Measurements from ENCODE around the gene RASA3.

Gene RASA3

DNA sequence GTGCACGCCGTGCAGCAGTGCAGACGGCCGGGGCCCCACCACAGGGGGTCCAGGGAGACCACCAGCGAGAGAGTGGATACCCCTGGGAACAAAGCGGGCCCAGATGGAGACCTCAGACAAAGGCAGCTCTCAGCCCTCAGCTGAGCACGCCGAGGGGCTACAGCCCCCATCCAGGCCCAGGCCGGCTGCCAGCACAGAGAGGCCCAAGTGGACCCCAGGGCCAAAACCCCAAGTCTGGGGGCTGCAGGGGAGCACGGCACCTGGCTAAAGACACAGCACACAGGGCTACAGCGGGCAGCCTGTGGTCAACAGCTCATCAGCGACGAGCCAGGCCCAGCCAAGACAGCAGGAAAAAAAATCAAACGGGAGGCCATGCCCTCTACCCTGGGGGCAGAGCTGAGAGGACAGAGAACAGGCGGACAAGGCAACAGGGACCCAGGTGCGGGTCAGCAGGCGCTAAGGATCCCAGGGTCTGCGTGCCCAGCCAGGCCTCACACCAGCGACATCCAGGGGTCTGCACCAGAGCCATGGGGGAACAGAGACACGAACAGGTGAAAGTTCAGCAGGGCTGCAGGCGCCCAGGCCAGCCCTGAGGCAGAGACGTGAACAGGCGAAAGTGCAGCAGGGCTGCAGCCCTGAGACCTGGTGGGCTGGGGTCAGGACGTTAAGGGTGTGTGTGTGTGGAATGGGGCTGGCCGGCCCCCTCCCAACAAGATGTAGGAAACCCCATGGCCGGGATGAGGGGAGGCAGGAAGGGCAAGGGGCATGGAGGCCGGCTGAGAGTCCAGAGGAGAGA, 34.3 kb downstream of the RASA3 start:
- Histone ChIP-seq H3K36me3 (ENCODE audit: control insufficient read depth, insufficient read depth, low read length) (no peaks in the 10 kb centered on the region), H3K9me3 (ENCODE audit: control insufficient read depth, insufficient read depth, low read depth, low read length) (peaks cover 3% of the 10 kb centered on the region; the same call in 1 of the 2 replicates), H3K27ac (ENCODE audit: low read depth, low read length) (no peak overlapping the region; the same call in 1 of the 2 replicates), H3K27me3 (ENCODE audit: control insufficient read depth, insufficient read depth, low read length) (no peaks in the 10 kb centered on the region), H3K4me1 (ENCODE audit: control insufficient read depth, insufficient read depth, low read length) (peaks cover 15% of the 10 kb centered on the region; the same call in 1 of the 2 replicates), H3K4me3 (ENCODE audit: low read depth, low read length) (no peak overlapping the region), H3K9ac (ENCODE audit: low read length) (no peak overlapping the region)

DNA sequence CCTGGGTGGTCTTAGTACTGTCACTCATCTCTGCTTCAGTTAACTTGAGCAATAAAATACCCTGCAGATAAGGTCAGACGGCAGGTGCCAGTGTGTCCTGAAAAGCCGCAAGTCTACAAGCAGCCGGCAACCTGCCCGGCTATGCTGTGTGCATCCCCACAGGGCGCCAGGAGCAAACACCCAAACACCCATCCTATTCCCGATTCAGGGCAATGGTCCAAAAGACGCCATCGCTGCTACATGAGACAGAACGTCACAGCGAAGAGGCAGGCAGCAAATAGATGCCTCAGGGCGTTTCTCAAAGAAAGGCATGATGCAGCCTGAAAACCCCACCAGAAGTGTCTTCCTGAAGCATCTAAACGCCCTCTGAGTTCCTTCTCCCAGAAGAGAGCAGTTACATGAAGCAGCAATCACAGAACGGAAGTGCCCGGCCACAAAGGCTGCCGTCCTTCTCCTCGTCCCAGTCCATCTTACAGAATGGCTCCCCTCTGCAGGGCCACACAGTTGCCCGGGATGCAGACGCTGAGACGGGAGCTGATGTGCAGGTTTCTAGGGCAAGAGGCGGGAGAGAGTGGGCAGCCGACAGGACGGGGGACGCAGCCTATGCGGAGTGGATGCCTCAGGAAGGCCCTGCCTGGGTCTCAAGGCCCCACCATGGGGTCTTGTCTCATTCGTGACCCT, 35.1 kb downstream of the RASA3 start:
- no peaks in the 10 kb centered on the region for H3K36me3 ChIP-seq (ENCODE audit: control insufficient read depth, insufficient read depth, low read length)
- no peak overlapping the region for H3K27ac ChIP-seq (ENCODE audit: low read depth, low read length)
- no peaks in the 10 kb centered on the region for H3K27me3 ChIP-seq (ENCODE audit: control insufficient read depth, insufficient read depth, low read length)
- H3K9ac ChIP-seq (ENCODE audit: low read length), result no peak overlapping the region
- peaks cover 15% of the 10 kb centered on the region; the same call in 1 of the 2 replicates for H3K4me1 ChIP-seq (ENCODE audit: control insufficient read depth, insufficient read depth, low read length)
- H3K9me3 ChIP-seq (ENCODE audit: control insufficient read depth, insufficient read depth, low read depth, low read length), result peaks cover 7% of the 10 kb centered on the region; the same call in 1 of the 2 replicates
- no peak overlapping the region for H3K4me3 ChIP-seq (ENCODE audit: low read depth, low read length)

DNA sequence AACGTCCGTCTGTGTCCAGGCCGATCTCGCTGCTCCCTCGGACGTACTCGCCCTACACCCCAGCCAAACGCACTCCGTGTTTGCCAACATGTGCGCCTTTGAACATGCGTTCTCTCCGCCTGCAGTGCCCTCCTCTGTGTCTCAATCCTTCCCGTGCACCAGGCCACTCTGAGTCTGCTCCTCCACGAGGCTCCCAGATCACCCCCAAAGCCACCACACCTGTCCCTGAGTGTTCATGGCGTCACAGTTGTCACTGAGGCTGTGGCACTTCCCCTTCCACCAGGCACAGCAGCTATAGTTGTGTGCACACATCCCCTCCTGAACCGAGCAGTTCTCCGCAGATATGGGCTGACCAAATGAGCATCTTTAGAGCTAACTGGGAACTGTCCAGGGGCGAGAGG, 35.6 kb downstream of the RASA3 start:
- Histone ChIP-seq H3K9ac (ENCODE audit: low read length) (no peak overlapping the region), H3K9me3 (ENCODE audit: control insufficient read depth, insufficient read depth, low read depth, low read length) (peaks cover 12% of the 10 kb centered on the region; the same call in 1 of the 2 replicates), H3K36me3 (ENCODE audit: control insufficient read depth, insufficient read depth, low read length) (no peaks in the 10 kb centered on the region), H3K4me3 (ENCODE audit: low read depth, low read length) (no peak overlapping the region), H3K27ac (ENCODE audit: low read depth, low read length) (no peak overlapping the region), H3K27me3 (ENCODE audit: control insufficient read depth, insufficient read depth, low read length) (no peaks in the 10 kb centered on the region), H3K4me1 (ENCODE audit: control insufficient read depth, insufficient read depth, low read length) (peaks cover 15% of the 10 kb centered on the region; the same call in 1 of the 2 replicates)

DNA sequence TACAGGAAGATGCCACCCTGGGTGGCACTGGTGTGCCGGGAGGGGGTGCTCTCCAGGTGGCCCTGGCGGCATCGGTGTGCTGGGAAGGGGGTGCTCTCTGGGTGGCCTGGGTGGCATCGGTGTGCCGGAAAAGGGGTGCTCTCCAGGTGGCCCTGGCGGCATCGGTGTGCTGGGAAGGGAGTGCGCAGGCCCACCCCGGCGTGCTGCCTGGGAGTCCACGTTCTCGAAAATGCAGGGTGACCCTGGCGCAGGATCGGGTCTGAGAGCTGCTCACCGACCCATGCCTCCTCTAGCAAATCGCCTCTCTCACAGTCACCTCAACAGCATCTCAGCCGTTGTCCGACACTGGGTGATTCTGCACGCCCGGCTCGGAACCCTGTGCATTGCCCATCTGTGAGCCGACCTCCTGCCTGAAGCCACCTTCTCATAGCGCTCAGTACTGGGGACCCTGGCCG, 36.4 kb downstream of the RASA3 start:
- peaks cover 19% of the 10 kb centered on the region for H3K9me3 ChIP-seq (ENCODE audit: control insufficient read depth, insufficient read depth, low read depth, low read length)
- H3K4me3 ChIP-seq (ENCODE audit: low read depth, low read length), result no peak overlapping the region
- no peaks in the 10 kb centered on the region for H3K36me3 ChIP-seq (ENCODE audit: control insufficient read depth, insufficient read depth, low read length)
- H3K9ac ChIP-seq (ENCODE audit: low read length), result no peak overlapping the region
- peaks cover 15% of the 10 kb centered on the region; the same call in 1 of the 2 replicates for H3K4me1 ChIP-seq (ENCODE audit: control insufficient read depth, insufficient read depth, low read length)
- H3K27ac ChIP-seq (ENCODE audit: low read depth, low read length), result no peak overlapping the region
- H3K27me3 ChIP-seq (ENCODE audit: control insufficient read depth, insufficient read depth, low read length), result no peaks in the 10 kb centered on the region

- H3K36me3 ChIP-seq (ENCODE audit: control insufficient read depth, insufficient read depth, low read length), result no peaks in the 10 kb centered on the region
- H3K27ac ChIP-seq (ENCODE audit: low read depth, low read length), result no peak overlapping the region
- H3K9ac ChIP-seq (ENCODE audit: low read length), result no peak overlapping the region
- peaks cover 15% of the 10 kb centered on the region; the same call in 1 of the 2 replicates for H3K4me1 ChIP-seq (ENCODE audit: control insufficient read depth, insufficient read depth, low read length)
- H3K4me3 ChIP-seq (ENCODE audit: low read depth, low read length), result no peak overlapping the region
- H3K27me3 ChIP-seq (ENCODE audit: control insufficient read depth, insufficient read depth, low read length), result no peaks in the 10 kb centered on the region
- H3K9me3 ChIP-seq (ENCODE audit: control insufficient read depth, insufficient read depth, low read depth, low read length), result peaks cover 20% of the 10 kb centered on the region
Observed at GRCh38 chr13:114095486-114095885, 36.9 kb downstream of the RASA3 start.

DNA sequence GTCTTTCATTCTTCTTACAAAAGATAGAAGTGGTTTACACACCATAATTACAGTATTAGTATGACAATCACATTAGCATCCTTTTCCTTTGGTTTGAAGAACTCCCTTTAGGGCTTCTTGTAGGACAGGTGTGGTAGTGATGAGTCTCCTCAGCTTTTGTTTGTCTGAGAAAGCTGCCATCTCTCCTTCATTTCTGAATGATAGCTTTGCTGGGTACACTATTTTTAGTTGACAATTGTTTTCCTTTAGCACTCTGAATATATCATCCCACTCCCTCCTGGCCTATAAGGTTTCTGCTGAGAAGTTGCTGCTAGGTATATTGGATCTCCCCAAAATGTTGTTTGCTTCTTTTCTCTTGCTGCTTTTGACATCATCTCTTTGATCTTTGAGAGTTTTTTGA, 39.3 kb downstream of the RASA3 start:
- Histone ChIP-seq H3K9me3 (ENCODE audit: control insufficient read depth, insufficient read depth, low read depth, low read length) (peaks cover 20% of the 10 kb centered on the region), H3K27ac (ENCODE audit: low read depth, low read length) (no peak overlapping the region), H3K36me3 (ENCODE audit: control insufficient read depth, insufficient read depth, low read length) (no peaks in the 10 kb centered on the region), H3K4me1 (ENCODE audit: control insufficient read depth, insufficient read depth, low read length) (peaks cover 8% of the 10 kb centered on the region; the same call in 1 of the 2 replicates), H3K9ac (ENCODE audit: low read length) (no peak overlapping the region), H3K27me3 (ENCODE audit: control insufficient read depth, insufficient read depth, low read length) (no peaks in the 10 kb centered on the region), H3K4me3 (ENCODE audit: low read depth, low read length) (no peak overlapping the region)

GRCh38 chr13:114092468-114092867, 40.0 kb downstream of the RASA3 start:
- Histone ChIP-seq H3K27me3 (ENCODE audit: control insufficient read depth, insufficient read depth, low read length) (no peaks in the 10 kb centered on the region), H3K9ac (ENCODE audit: low read length) (no peak overlapping the region), H3K36me3 (ENCODE audit: control insufficient read depth, insufficient read depth, low read length) (no peaks in the 10 kb centered on the region), H3K27ac (ENCODE audit: low read depth, low read length) (no peak overlapping the region), H3K9me3 (ENCODE audit: control insufficient read depth, insufficient read depth, low read depth, low read length) (peaks cover 20% of the 10 kb centered on the region), H3K4me3 (ENCODE audit: low read depth, low read length) (no peak overlapping the region), H3K4me1 (ENCODE audit: control insufficient read depth, insufficient read depth, low read length) (peaks cover 1% of the 10 kb centered on the region; the same call in 1 of the 2 replicates)

- no peak overlapping the region for H3K27ac ChIP-seq (ENCODE audit: low read depth, low read length)
- no peaks in the 10 kb centered on the region for H3K36me3 ChIP-seq (ENCODE audit: control insufficient read depth, insufficient read depth, low read length)
- H3K27me3 ChIP-seq (ENCODE audit: control insufficient read depth, insufficient read depth, low read length), result no peaks in the 10 kb centered on the region
- H3K9ac ChIP-seq (ENCODE audit: low read length), result no peak overlapping the region
- peaks cover 23% of the 10 kb centered on the region for H3K9me3 ChIP-seq (ENCODE audit: control insufficient read depth, insufficient read depth, low read depth, low read length)
- no peaks in the 10 kb centered on the region for H3K4me1 ChIP-seq (ENCODE audit: control insufficient read depth, insufficient read depth, low read length)
- no peak overlapping the region for H3K4me3 ChIP-seq (ENCODE audit: low read depth, low read length)
Observed at GRCh38 chr13:114090476-114090875, 41.9 kb downstream of the RASA3 start.

DNA sequence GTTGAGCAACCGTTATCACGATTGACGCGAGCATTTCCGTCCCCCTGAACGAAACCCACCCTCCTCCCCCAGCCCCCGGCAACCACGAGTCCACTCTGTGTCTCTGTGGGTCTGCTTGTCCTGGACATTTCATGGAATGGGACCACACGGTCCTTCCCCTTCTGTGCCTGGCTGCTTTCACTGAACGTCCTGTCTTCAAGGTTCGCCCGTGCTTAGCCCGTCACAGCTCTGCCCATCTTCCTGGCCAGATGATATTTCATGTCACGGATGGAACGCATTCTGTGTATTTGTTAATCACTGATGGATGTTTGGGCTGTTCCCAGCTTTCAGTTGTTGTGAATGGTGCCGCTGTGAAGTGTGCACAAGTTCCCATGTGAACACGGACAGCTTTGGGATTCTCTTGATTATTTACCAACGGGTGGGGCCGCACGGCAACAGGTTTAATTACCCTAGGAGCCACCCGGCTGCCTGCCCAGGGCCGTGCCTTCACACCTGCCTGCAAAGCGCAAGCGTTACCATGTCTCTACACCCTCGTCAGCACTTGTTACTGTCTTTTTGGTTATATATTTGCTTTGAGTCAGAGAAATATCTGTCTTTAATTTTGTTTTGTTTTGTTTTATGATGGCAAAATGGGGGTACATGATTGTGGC, 42.5 kb downstream of the RASA3 start:
- Histone ChIP-seq H3K27ac (ENCODE audit: low read depth, low read length) (no peak overlapping the region), H3K9me3 (ENCODE audit: control insufficient read depth, insufficient read depth, low read depth, low read length) (peaks cover 23% of the 10 kb centered on the region)

DNA sequence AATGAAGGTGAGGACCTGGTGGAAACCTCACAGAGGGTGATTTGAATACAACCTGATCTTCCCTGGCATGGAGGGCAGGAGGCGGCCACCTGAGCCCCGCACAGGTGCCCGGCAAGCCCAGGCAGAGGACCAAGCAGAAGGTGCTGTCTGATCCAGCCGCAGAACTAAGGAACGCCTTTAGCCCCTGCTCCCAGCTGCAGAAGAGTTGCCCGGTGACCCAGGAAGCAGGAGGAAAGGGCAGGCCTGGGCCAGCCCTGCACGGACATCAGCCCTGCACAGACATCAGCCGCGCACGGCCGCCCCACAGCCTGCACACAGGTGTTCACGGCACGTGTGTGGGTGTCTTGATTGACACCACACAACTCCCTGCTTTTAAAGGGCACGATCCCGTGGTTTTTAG, 43.1 kb downstream of the RASA3 start:
- Histone ChIP-seq H3K4me1 (ENCODE audit: control insufficient read depth, insufficient read depth, low read length) (no peaks in the 10 kb centered on the region), H3K4me3 (ENCODE audit: low read depth, low read length) (no peak overlapping the region), H3K27ac (ENCODE audit: low read depth, low read length) (no peak overlapping the region), H3K9ac (ENCODE audit: low read length) (no peak overlapping the region), H3K27me3 (ENCODE audit: control insufficient read depth, insufficient read depth, low read length) (no peaks in the 10 kb centered on the region), H3K9me3 (ENCODE audit: control insufficient read depth, insufficient read depth, low read depth, low read length) (peaks cover 23% of the 10 kb centered on the region), H3K36me3 (ENCODE audit: control insufficient read depth, insufficient read depth, low read length) (no peaks in the 10 kb centered on the region)

More for the DNA sequence above, 42.5 kb downstream of the RASA3 start:
- Histone ChIP-seq H3K36me3 (ENCODE audit: control insufficient read depth, insufficient read depth, low read length) (no peaks in the 10 kb centered on the region), H3K4me3 (ENCODE audit: low read depth, low read length) (no peak overlapping the region), H3K27me3 (ENCODE audit: control insufficient read depth, insufficient read depth, low read length) (no peaks in the 10 kb centered on the region), H3K4me1 (ENCODE audit: control insufficient read depth, insufficient read depth, low read length) (no peaks in the 10 kb centered on the region), H3K9ac (ENCODE audit: low read length) (no peak overlapping the region)
